Suprapubic skin (tissue), 4 donors: ENCODE results near the gene TTC28.

Source experiments
- POLR2A ChIP-seq, 2 donors: fragments of 450-650 bp; IDR thresholded peaks; one replicate each; pipeline ENCODE4 v1.6.1; 2017; ENCODE audit warnings: antibody characterized with exemption in 2 of 2, mild to moderate bottlenecking in 2 of 2, moderate library complexity in 2 of 2
- POLR2AphosphoS5 ChIP-seq, 3 donors: sonication (generic); formaldehyde crosslinking; IDR thresholded peaks; one replicate each; pipeline ENCODE4 v1.6.1; 2017; ENCODE audit warnings: antibody characterized with exemption in 3 of 3
- TF ChIP-seq, protein P1 (sequence below), 2 donors: fragments of 200-600 bp in 1 of 2; fragments of 450-650 bp in 1 of 2; sonication (generic) in 1 of 2; IDR thresholded peaks; one replicate each; pipeline ENCODE4 v1.5.1; 2016 to 2019; ENCODE audit warnings: antibody characterized with exemption in 2 of 2, mild to moderate bottlenecking in 1 of 2, moderate library complexity in 1 of 2

DNA sequence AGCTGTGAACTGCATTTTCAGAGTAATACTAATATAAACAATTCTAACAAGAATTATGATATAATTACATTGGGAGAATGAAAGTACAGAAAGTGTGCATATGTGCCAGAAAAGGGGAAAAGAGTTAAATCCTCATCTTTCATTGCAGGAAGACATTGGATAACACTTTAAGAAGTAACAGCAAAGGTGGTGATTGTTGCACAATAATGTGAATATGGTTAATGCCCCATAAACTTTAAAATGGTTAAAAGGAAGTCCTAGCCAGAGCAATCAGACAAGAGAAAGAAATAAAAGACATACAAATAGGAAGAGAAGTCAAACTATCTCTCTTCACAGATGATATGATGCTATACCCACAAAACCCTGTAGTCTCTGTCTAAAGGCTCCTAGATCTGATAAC lies 111.5 kb downstream of the TTC28 start:
- TF ChIP-seq POLR2A (IDR thresholded peaks at IDR 0.05) (no peak), POLR2AphosphoS5 (IDR thresholded peaks at IDR 0.05) (no peak)
- TF ChIP-seq, protein P1, sequence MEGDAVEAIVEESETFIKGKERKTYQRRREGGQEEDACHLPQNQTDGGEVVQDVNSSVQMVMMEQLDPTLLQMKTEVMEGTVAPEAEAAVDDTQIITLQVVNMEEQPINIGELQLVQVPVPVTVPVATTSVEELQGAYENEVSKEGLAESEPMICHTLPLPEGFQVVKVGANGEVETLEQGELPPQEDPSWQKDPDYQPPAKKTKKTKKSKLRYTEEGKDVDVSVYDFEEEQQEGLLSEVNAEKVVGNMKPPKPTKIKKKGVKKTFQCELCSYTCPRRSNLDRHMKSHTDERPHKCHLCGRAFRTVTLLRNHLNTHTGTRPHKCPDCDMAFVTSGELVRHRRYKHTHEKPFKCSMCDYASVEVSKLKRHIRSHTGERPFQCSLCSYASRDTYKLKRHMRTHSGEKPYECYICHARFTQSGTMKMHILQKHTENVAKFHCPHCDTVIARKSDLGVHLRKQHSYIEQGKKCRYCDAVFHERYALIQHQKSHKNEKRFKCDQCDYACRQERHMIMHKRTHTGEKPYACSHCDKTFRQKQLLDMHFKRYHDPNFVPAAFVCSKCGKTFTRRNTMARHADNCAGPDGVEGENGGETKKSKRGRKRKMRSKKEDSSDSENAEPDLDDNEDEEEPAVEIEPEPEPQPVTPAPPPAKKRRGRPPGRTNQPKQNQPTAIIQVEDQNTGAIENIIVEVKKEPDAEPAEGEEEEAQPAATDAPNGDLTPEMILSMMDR (IDR thresholded peaks at IDR 0.05), result no peak
